HG03159 (cell line): ENCODE measurements around the gene DCLK1.

Experiments
- ATAC-seq: cut with Tn5 transposase; IDR thresholded peaks from one replicate; pipeline ENCODE4 v1.9.1; 2021; ENCODE audit warnings: mild to moderate bottlenecking, moderate library complexity; ENCODE audit not compliant: unreplicated experiment

Gene DCLK1

GRCh38 chr13:35872369-35872768, 258.8 kb downstream of the DCLK1 start:
- no peak for ATAC-seq

- ATAC-seq, result no peak
Observed at GRCh38 chr13:35871561-35871960, 259.6 kb downstream of the DCLK1 start.

GRCh38 chr13:35866801-35867200, 264.4 kb downstream of the DCLK1 start:
- ATAC-seq, result no peak

- ATAC-seq, result no peak
Observed at GRCh38 chr13:35865341-35866240, 265.6 kb downstream of the DCLK1 start.

- no peak for ATAC-seq
Observed at GRCh38 chr13:35860661-35861060, 270.5 kb downstream of the DCLK1 start.

- no peak for ATAC-seq
Observed at GRCh38 chr13:35859981-35860380, 271.2 kb downstream of the DCLK1 start.

GRCh38 chr13:35858665-35859064, 272.5 kb downstream of the DCLK1 start:
- ATAC-seq, result no peak

- no peak for ATAC-seq
Observed at GRCh38 chr13:35857769-35858168, 273.4 kb downstream of the DCLK1 start.

- no peak for ATAC-seq
Observed at GRCh38 chr13:35856721-35857364, 274.3 kb downstream of the DCLK1 start.

GRCh38 chr13:35856084-35856483, 275.1 kb downstream of the DCLK1 start:
- ATAC-seq, result no peak

- no peak for ATAC-seq
Observed at GRCh38 chr13:35855531-35856019, 275.6 kb downstream of the DCLK1 start.

GRCh38 chr13:35854286-35854685, 276.9 kb downstream of the DCLK1 start:
- no peak for ATAC-seq

GRCh38 chr13:35851881-35852280, 279.3 kb downstream of the DCLK1 start:
- ATAC-seq, result no peak

- ATAC-seq, result no peak
Observed at GRCh38 chr13:35851356-35851755, 279.8 kb downstream of the DCLK1 start.

GRCh38 chr13:35850569-35850968, 280.6 kb downstream of the DCLK1 start:
- no peak for ATAC-seq

GRCh38 chr13:35849256-35849644, 281.9 kb downstream of the DCLK1 start:
- no peak for ATAC-seq

GRCh38 chr13:35848336-35849255, 282.6 kb downstream of the DCLK1 start:
- ATAC-seq, result no peak

- ATAC-seq, result no peak
Observed at GRCh38 chr13:35843272-35843671, 287.9 kb downstream of the DCLK1 start.

- ATAC-seq, result no peak
Observed at GRCh38 chr13:35841060-35841521, 290.1 kb downstream of the DCLK1 start.

- ATAC-seq, result no peak
Observed at GRCh38 chr13:35839806-35840205, 291.4 kb downstream of the DCLK1 start.

GRCh38 chr13:35838356-35838755, 292.8 kb downstream of the DCLK1 start:
- ATAC-seq, result no peak
